Stimulated activated CD4-positive, alpha-beta T cell treated with anti-CD3 and anti-CD28 coated beads, Interleukin-15, amount 100 ng/mL, for 48 hours (primary cell): Measurements from ENCODE around the gene RNASE3.
"Not testable (repeated sequence)": the region's sequence is repeated elsewhere in the genome, so short reads cannot be mapped to it uniquely, and the experiment has no call there.

ENCODE experiments used
- DNase-seq, 2 donors: peaks; one replicate each; pipeline ENCODE4 v3.0.0-alpha.2; 2020; ENCODE audit warnings: low read depth in 2 of 2

The RNASE3 gene

DNA sequence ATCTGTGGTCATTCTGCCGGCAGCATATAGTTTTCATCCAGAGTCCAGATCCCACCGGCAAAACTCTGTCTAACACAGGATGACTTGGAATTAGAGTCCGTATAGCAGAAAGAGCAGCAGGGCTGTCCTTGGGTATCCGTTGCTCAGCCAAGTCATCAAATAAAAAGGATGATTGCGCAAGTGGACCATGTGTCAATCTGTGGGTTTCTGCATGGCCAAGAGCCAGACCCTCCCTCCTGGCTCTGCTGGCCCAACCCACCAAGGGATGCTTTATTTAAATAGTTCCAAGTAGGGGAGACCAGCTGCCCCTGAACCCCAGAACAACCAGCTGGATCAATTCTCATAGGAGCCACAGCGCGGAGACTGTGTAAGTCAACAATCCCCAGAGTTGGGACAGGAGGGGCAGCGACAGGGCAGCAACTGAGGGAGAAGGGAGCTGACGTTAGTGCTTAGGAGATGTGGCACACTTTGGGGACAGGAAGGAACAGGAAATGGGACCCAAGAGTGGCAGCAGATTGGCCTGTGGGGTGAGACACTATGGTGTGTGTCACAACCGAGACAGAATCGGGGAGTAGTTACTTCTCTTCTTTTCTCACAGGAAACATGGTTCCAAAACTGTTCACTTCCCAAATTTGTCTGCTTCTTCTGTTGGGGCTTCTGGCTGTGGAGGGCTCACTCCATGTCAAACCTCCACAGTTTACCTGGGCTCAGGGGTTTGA, 28.0 kb downstream of the RNASE3 start:
- DNase-seq: not testable (repeated sequence)

DNA sequence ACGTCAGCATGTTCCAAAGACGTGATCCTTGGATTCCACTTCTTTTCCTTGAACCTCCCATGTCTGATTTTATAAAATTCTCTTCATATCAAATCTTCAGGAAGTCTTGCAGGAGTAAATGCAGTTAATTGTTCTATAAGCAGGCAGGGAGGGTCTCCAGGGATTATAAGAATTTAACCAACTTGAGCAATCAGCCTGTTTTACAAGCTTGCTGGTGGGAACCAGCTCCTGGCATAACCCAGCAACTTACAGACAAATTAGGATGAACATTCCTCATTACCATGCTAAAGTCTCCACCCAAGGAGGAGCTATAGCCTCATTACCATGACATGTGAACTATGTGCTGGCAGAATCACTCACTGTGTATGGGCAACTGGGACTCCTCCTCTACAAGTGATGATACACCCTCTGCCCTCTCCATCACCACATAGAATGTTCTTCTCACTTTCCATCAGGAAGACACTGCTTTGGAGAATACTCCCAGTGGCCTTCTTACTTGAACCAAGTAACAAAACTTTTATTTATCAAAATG, 32.6 kb downstream of the RNASE3 start:
- not testable (repeated sequence) for DNase-seq

DNA sequence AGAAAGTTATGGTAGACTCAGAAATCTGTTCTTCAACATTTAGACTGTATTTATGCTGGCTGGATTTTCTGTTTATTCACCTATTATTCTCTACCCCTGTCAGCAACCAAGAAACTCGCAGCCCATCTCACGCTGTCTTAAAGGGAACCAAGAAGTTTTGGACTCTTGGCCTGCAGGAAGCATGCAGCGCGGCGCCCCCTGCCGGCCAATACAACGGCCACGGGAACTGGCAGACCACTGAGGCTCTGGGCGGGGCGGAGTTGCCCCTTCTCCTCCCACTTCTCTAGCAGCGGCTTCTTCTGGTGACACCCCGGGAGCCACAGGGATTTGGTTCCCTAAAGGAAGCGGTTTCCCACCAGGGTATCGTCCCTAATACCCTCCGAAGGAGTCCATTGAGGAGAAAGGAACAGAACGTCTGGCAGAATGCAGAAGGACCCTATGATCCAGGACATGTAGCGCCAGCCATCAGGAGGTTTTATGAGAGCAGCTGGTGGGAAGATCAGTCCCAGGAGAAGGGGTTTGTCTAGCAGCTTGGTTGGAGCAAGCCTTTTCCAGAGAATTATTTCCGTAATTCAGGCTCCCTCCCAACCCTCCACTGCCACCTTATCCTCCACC, 43.1 kb downstream of the RNASE3 start:
- DNase-seq: peak; percentile 14 to 33

DNA sequence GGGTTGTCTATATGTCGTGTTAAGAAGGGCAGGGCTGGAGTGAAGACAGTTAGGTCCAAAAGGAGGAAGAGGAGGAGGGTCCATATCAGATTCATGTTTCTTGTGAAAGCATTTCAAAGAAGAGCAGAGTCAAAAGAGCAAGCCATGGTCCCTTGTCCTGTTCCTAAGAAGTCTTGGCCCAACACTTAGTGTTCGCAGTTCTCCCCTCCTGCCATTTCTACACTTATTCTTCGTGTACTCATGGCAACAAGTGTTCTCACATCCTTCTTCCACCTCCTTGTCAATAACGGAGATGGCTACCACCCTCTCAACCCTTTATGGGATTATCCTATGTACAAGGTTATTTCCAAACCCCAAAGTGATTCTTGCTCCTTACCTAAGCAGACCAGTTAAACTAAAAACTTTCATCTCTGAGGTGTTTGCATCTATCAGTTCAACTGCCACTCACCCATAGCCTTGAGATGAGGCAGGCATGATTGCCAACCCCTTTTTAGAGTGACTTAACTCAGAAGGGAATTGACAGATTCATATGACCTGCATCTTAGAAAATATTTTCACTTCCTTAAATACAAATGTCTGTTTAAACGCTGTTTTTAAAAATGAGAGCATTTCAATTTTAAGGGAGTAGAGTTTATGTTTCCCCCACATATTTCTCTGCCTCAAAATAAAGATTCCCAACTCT, 44.3 kb downstream of the RNASE3 start:
- DNase-seq: no peak
